HepG2 (cell line): ENCODE data around the gene ATAD2B. TPM values are rescaled to one million over a fixed set of nuclear protein-coding genes. Genes with fewer than 3 reads are reported as not detected.

Source experiments
- ATAC-seq: fragments of 200-7000 bp; cut with Tn5 transposase; 3 replicates; pipeline ENCODE4 v1.9.1; 2020; ENCODE audit warnings: mild to moderate bottlenecking, moderate library complexity
- BruUV-seq: library from RNA; stranded (reverse); fragments of 400-500 nt; replicated peaks from 2 replicates; lab custom pipeline; 2021; lab: Mats Ljungman, UMichigan
- CTCF ChIA-PET: fragments of 300-600 bp; formaldehyde crosslinking; extraction: SDS; loops from one replicate; lab custom pipeline; 2021; ENCODE audit warnings: low total read pairs, inconsistent platforms, low intra/inter-chr PET ratio; lab: Yijun Ruan, JAX
- POLR2A ChIA-PET: fragments of 350-600 bp; sonication (Branson Sonifier 250); formaldehyde crosslinking; loops from one replicate; lab custom pipeline; 2020; ENCODE audit warnings: antibody characterized with exemption, inconsistent platforms; lab: Yijun Ruan, JAX
- DNase-seq: peaks from one replicate; pipeline ENCODE4 v3.0.0-alpha.2; 2015; ENCODE audit warnings: low spot score
- FAIRE-seq: peaks from 3 replicates; lab custom pipeline; 2011; peaks lifted over from hg19 to GRCh38; lab: Jason Lieb, UNC
- H2AFZ ChIP-seq: one replicate; pipeline ENCODE4 v1.6.1; 2011; ENCODE audit warnings: low read length, inconsistent platforms
- H3K27ac ChIP-seq: fragments of 300-600 bp; 3 replicates; pipeline ENCODE4 v1.8.0; 2011; ENCODE audit warnings: mixed run types, mild to moderate bottlenecking, mixed read lengths, low read length, inconsistent platforms; ENCODE audit not compliant: insufficient read depth; ENCODE audit errors: extremely low read length
- H3K27me3 ChIP-seq, 2 experiments: fragments of 200-600 bp in 1 of 2; 2 replicates in 1 of 2; 3 replicates in 1 of 2; pipeline versions ENCODE4 v1.6.0 to v1.8.0; 2011; ENCODE audit warnings: low read length in 2 of 2, mild to moderate bottlenecking in 2 of 2, moderate library complexity in 2 of 2, inconsistent platforms in 1 of 2; ENCODE audit not compliant: insufficient read depth in 2 of 2, control insufficient read depth in 1 of 2
- H3K36me3 ChIP-seq, 2 experiments: fragments of 200-600 bp in 1 of 2; replicated peaks in 1 of 2; 2 replicates in 1 of 2; 3 replicates in 1 of 2; pipeline versions ENCODE4 v1.5.1 to v1.8.0; 2011; ENCODE audit warnings: low read length in 2 of 2, inconsistent platforms in 1 of 2; ENCODE audit not compliant: insufficient read depth in 2 of 2, control insufficient read depth in 1 of 2
- H3K4me1 ChIP-seq: 2 replicates; pipeline ENCODE4 v1.5.1; 2012; ENCODE audit warnings: low read length, inconsistent platforms; ENCODE audit not compliant: insufficient read depth
- H3K4me2 ChIP-seq: 2 replicates; pipeline ENCODE4 v1.6.0; 2011; ENCODE audit warnings: low read depth, low read length, inconsistent platforms
- H3K4me3 ChIP-seq, 3 experiments: fragments of 200-600 bp in 1 of 3; sonication (generic), shearing (Covaris generic) in 1 of 3; replicated peaks in 1 of 3; 2 replicates each; pipeline ENCODE4 v1.5.1; 2011 to 2016; ENCODE audit warnings: low read length in 3 of 3, inconsistent platforms in 2 of 3, low read depth in 2 of 3, mild to moderate bottlenecking in 2 of 3, control low read depth in 1 of 3, mixed read lengths in 1 of 3; ENCODE audit not compliant: insufficient read depth in 1 of 3
- H3K79me2 ChIP-seq: one replicate; pipeline ENCODE4 v1.6.1; 2011; ENCODE audit warnings: low read length, inconsistent platforms; ENCODE audit not compliant: insufficient read depth
- H3K9ac ChIP-seq: 2 replicates; pipeline ENCODE4 v1.6.0; 2011; ENCODE audit warnings: mild to moderate bottlenecking, low read depth, low read length, inconsistent platforms; ENCODE audit not compliant: insufficient read depth
- H3K9me3 ChIP-seq: 2 replicates; pipeline ENCODE4 v1.5.1; 2012; ENCODE audit warnings: mild to moderate bottlenecking, low read length
- H4K20me1 ChIP-seq: 2 replicates; pipeline ENCODE4 v1.6.0; 2011; ENCODE audit warnings: inconsistent platforms, mild to moderate bottlenecking, low read length, moderate library complexity; ENCODE audit not compliant: insufficient read depth
- CREBL2 ChIP-seq: sonication (generic); formaldehyde crosslinking; IDR thresholded peaks from 2 replicates; pipeline ENCODE4 v1.8.1; 2023; ENCODE audit warnings: missing genetic modification reagents, mild to moderate bottlenecking, borderline replicate concordance
- GPN1 ChIP-seq: sonication (generic); formaldehyde crosslinking; IDR thresholded peaks from 2 replicates; pipeline ENCODE4 v1.5.1; 2020; ENCODE audit warnings: missing genetic modification reagents, borderline replicate concordance
- KMT2A ChIP-seq: sonication (generic); formaldehyde crosslinking; IDR thresholded peaks from 2 replicates; pipeline ENCODE4 v1.4.0; 2020; ENCODE audit warnings: missing genetic modification reagents
- MBD4 ChIP-seq: IDR thresholded peaks from 2 replicates; pipeline ENCODE4 v1.6.1; 2012; ENCODE audit warnings: low read length, inconsistent platforms, borderline replicate concordance
- MED8 ChIP-seq: sonication (generic); formaldehyde crosslinking; IDR thresholded peaks from 2 replicates; pipeline ENCODE4 v1.8.1; 2023; ENCODE audit warnings: mild to moderate bottlenecking, missing genetic modification reagents; ENCODE audit not compliant: insufficient replicate concordance
- MXD1 ChIP-seq: sonication (generic); formaldehyde crosslinking; IDR thresholded peaks from 2 replicates; pipeline ENCODE4 v1.4.0; 2020; ENCODE audit warnings: mild to moderate bottlenecking, missing genetic modification reagents
- MZF1 ChIP-seq: sonication (generic); formaldehyde crosslinking; IDR thresholded peaks from 2 replicates; pipeline ENCODE4 v1.8.1; 2023; ENCODE audit warnings: mild to moderate bottlenecking, missing genetic modification reagents, borderline replicate concordance
- PHF8 ChIP-seq: sonication (generic); formaldehyde crosslinking; IDR thresholded peaks from 2 replicates; pipeline ENCODE4 v1.5.0; 2020; ENCODE audit warnings: missing genetic modification reagents
- ZFP82 ChIP-seq: sonication (generic); formaldehyde crosslinking; IDR thresholded peaks from 2 replicates; pipeline ENCODE4 v1.5.1; 2020; ENCODE audit warnings: mild to moderate bottlenecking, missing genetic modification reagents, borderline replicate concordance
- ZNF101 ChIP-seq: sonication (generic); formaldehyde crosslinking; IDR thresholded peaks from 2 replicates; pipeline ENCODE4 v1.4.0; 2020; ENCODE audit warnings: mild to moderate bottlenecking, low read depth, missing genetic modification reagents, borderline replicate concordance
- ZNF224 ChIP-seq: sonication (generic); formaldehyde crosslinking; IDR thresholded peaks from 2 replicates; pipeline ENCODE4 v1.5.0; 2020; ENCODE audit warnings: mild to moderate bottlenecking, missing genetic modification reagents
- ZNF33A ChIP-seq: sonication (generic); formaldehyde crosslinking; IDR thresholded peaks from 2 replicates; pipeline ENCODE4 v1.5.1; 2020; ENCODE audit warnings: missing genetic modification reagents, mild to moderate bottlenecking, moderate library complexity, borderline replicate concordance
- ZNF432 ChIP-seq: sonication (generic); formaldehyde crosslinking; IDR thresholded peaks from 2 replicates; pipeline ENCODE4 v1.5.0; 2020; ENCODE audit warnings: missing genetic modification reagents, mild to moderate bottlenecking, borderline replicate concordance
- ZNF441 ChIP-seq: sonication (generic); formaldehyde crosslinking; IDR thresholded peaks from 2 replicates; pipeline ENCODE4 v1.7.0; 2021; ENCODE audit warnings: missing genetic modification reagents, borderline replicate concordance
- WGBS: methylation state at CpG from one replicate; pipeline ENCODE4 v1.1.6; 2017; ENCODE audit warnings: low lambda C conversion rate; 5-methylcytosine and 5-hydroxymethylcytosine counted together
- in situ Hi-C: cut with HindIII; loops from 2 replicates; pipeline ENCODE4 v1.10.0; 2017; ENCODE audit warnings: low pct_unique_long_range_greater_than_20kb; ENCODE audit not compliant: extremely low pct_ligation_motif_present
- intact Hi-C: fragments of 100-400 bp; cut with micrococcal nuclease; formaldehyde crosslinking; loops from one replicate; pipeline ENCODE4 v1.10.0; 2022; ENCODE audit not compliant: unreplicated experiment
- polyA plus RNA-seq, 8 experiments: library from polyadenylated mRNA; depleted of rRNA in 3 of 8; stranded (reverse) in 7 of 8; unstranded in 1 of 8; fragments of >200 nt; fragmentation: Illumina TruSeq in 4 of 8; extraction: Trizol in 4 of 8; gene quantifications; 2 replicates each; pipeline versions ENCODE4 v1.2.1 to v1.2.3, GENCODE V29; 2011 to 2016; ENCODE audit warnings: low read depth in 4 of 8, missing spikeins in 1 of 8, mixed read lengths in 1 of 8; ENCODE audit not compliant: insufficient read depth in 1 of 8
- total RNA-seq, 5 experiments: library from RNA; depleted of rRNA; stranded (reverse); fragments of >200 nt; fragmentation: Illumina TruSeq; extraction: Trizol; gene quantifications; 2 replicates each; pipeline ENCODE4 v1.2.3, GENCODE V29; 2016; ENCODE audit warnings: low read depth in 1 of 5
- TF ChIP-seq, protein P1 (sequence below): sonication (generic); formaldehyde crosslinking; IDR thresholded peaks from 2 replicates; pipeline ENCODE4 v1.5.0; 2020; ENCODE audit warnings: mild to moderate bottlenecking, missing genetic modification reagents
- TF ChIP-seq, protein P2 (sequence below): sonication (generic); formaldehyde crosslinking; IDR thresholded peaks from 2 replicates; pipeline ENCODE4 v1.4.0; 2020; ENCODE audit warnings: mild to moderate bottlenecking, missing genetic modification reagents
- TF ChIP-seq, protein P3 (sequence below): sonication (generic); formaldehyde crosslinking; IDR thresholded peaks from 2 replicates; pipeline ENCODE4 v1.4.0; 2020; ENCODE audit warnings: missing genetic modification reagents, mild to moderate bottlenecking, borderline replicate concordance

Gene ATAD2B
- total and polyA plus RNA-seq, 2 of the 13 experiments (the other 11 are each of a cell fraction or from before 2014, with no cell fraction given) = 5.3 to 22.2 TPM

DNA sequence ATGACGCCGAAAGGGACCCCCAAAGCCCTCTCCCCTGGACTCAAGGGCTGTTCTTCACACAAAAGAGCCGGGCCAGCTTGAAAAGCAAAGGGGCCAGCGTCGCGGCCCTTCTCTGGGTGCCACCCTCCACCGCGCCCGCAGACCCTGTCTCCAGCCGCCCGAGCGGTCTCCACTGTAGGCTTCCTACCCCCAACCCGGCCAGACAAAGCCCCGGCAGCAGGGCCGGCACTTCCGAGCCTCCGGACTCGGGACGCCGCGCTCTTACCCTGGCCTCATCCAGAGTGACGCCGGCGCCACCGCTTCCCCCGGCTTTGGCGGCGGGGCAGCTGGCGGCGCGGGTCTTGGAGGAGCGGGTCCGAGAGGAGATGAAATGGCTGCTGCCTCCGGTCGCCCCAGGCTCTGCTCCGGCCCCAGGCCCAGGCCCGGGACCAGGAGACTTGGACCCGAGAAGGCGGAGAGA lies 603 bp downstream of the ATAD2B start:
- H2AFZ ChIP-seq = no peak overlapping the region
- POLR2A ChIA-PET = interaction anchor here (0.6 to 5.1 kb wide), 29 partner anchors 8 to 1326 kb away, joined by 3 to 135 read pairs (median 6); partner anchors contain the start of genes CENPO, FKBP1B, ITSN2 and PTRHD1
- in situ Hi-C loops = no loop called here
- intact Hi-C loops = loop anchor here (2.0 to 10.0 kb wide), 3 partner anchors 88 to 238 kb away; no protein-coding TSS in a partner anchor
- DNase-seq (no peak), FAIRE-seq (no peak), ATAC-seq (peak; percentile 67)
- H3K27me3 ChIP-seq = no peaks in the 10 kb centered on the region; a peak in 1 of 5 replicates
- H3K4me3 ChIP-seq = peak overlapping the region; percentile 90 to 98 (median 95)
- peak overlapping the region; percentile 94 for H3K27ac ChIP-seq
- H3K36me3 ChIP-seq = no peaks in the 10 kb centered on the region
- H3K9ac ChIP-seq = peak overlapping the region; percentile 99
- WGBS = 0% methylated on average over 36 of the region's 39 CpGs
- CTCF ChIA-PET = interaction anchor here (1.5 to 2.6 kb wide), 4 partner anchors 97 to 238 kb away, joined by 3 to 20 read pairs (median 13); partner anchors contain the start of gene TP53I3
- H4K20me1 ChIP-seq = no peaks in the 10 kb centered on the region
- peaks cover 52% of the 10 kb centered on the region for H3K79me2 ChIP-seq
- BruUV-seq = no TSS peak
- H3K9me3 ChIP-seq = no peaks in the 10 kb centered on the region
- peaks cover 49% of the 10 kb centered on the region for H3K4me1 ChIP-seq
- peak overlapping the region; percentile 88 for H3K4me2 ChIP-seq
- peak; percentile 15; the same call in 1 of the 2 replicates for TF ChIP-seq ZNF101 (CRISPR knock-in tag)
- TF ChIP-seq MBD4 = no peak
- 0 out of 2 replicates have a peak, but pooled peaks have one; percentile 29 for TF ChIP-seq ZNF33A (CRISPR knock-in tag)
- no peak for TF ChIP-seq MZF1 (CRISPR knock-in tag)
- TF ChIP-seq GPN1 (CRISPR knock-in tag) = peak; percentile 36; the same call in 1 of the 2 replicates
- TF ChIP-seq ZNF224 (CRISPR knock-in tag) = 0 out of 2 replicates have a peak, but pooled peaks have one; percentile 85
- no peak; the same call in 1 of the 2 replicates for TF ChIP-seq CREBL2
- peak; percentile 28; the same call in 1 of the 2 replicates for TF ChIP-seq PHF8 (CRISPR knock-in tag)
- TF ChIP-seq ZFP82 (CRISPR knock-in tag) = peak; percentile 90; the same call in 1 of the 2 replicates
- peak; percentile 87 for TF ChIP-seq ZNF432 (CRISPR knock-in tag)
- TF ChIP-seq, protein P1, sequence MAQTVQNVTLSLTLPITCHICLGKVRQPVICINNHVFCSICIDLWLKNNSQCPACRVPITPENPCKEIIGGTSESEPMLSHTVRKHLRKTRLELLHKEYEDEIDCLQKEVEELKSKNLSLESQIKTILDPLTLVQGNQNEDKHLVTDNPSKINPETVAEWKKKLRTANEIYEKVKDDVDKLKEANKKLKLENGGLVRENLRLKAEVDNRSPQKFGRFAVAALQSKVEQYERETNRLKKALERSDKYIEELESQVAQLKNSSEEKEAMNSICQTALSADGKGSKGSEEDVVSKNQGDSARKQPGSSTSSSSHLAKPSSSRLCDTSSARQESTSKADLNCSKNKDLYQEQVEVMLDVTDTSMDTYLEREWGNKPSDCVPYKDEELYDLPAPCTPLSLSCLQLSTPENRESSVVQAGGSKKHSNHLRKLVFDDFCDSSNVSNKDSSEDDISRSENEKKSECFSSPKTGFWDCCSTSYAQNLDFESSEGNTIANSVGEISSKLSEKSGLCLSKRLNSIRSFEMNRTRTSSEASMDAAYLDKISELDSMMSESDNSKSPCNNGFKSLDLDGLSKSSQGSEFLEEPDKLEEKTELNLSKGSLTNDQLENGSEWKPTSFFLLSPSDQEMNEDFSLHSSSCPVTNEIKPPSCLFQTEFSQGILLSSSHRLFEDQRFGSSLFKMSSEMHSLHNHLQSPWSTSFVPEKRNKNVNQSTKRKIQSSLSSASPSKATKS = no peak
- TF ChIP-seq MED8 (CRISPR knock-in tag) = no peak
- TF ChIP-seq ZNF441 (CRISPR knock-in tag) = no peak
- TF ChIP-seq KMT2A (CRISPR knock-in tag) = peak; percentile 35; the same call in 1 of the 2 replicates
- TF ChIP-seq MXD1 (CRISPR knock-in tag) = 0 out of 2 replicates have a peak, but pooled peaks have one; percentile 32
- TF ChIP-seq, protein P2, sequence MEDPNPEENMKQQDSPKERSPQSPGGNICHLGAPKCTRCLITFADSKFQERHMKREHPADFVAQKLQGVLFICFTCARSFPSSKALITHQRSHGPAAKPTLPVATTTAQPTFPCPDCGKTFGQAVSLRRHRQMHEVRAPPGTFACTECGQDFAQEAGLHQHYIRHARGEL (CRISPR knock-in tag) = no peak
- TF ChIP-seq, protein P3, sequence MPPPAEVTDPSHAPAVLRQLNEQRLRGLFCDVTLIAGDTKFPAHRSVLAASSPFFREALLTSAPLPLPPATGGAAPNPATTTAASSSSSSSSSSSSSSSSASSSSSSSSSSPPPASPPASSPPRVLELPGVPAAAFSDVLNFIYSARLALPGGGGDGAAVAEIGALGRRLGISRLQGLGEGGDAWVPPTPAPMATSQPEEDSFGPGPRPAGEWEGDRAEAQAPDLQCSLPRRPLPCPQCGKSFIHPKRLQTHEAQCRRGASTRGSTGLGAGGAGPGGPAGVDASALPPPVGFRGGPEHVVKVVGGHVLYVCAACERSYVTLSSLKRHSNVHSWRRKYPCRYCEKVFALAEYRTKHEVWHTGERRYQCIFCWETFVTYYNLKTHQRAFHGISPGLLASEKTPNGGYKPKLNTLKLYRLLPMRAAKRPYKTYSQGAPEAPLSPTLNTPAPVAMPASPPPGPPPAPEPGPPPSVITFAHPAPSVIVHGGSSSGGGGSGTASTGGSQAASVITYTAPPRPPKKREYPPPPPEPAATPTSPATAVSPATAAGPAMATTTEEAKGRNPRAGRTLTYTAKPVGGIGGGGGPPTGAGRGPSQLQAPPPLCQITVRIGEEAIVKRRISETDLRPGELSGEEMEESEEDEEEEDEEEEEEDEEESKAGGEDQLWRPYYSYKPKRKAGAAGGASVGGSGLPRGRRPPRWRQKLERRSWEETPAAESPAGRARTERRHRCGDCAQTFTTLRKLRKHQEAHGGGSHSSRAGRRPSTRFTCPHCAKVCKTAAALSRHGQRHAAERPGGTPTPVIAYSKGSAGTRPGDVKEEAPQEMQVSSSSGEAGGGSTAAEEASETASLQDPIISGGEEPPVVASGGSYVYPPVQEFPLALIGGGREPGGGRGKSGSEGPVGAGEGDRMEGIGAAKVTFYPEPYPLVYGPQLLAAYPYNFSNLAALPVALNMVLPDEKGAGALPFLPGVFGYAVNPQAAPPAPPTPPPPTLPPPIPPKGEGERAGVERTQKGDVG = 0 out of 2 replicates have a peak, but pooled peaks have one; percentile 18
